ENCODE measurements around the gene USP25. TPM values are rescaled to one million over a fixed set of nuclear protein-coding genes. Genes with fewer than 3 reads are reported as not detected.

The USP25 gene
- total and polyA plus RNA-seq, 2 experiments from 2014 or later = 11.8 to 49.2 TPM

DNA sequence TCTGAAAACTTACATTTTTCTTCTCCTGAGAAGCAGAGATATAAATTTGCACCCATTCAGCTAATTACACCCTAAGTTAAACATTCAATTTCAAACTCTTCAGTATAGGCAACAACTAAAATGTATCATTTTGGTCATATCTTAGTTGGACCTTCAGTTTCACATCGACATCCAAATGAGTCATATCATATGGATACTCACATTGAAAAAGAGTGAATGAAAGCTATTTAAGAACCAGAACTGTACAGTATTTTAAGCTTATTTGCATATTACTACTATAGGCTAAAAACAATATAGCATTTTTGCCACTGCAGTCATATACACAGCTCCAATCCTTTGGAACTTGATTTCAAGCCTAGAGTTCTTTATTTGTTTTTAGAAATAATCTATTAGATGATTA lies 33.6 kb downstream of the USP25 start:
- peaks cover 100% of the 10 kb centered on the region for H3K79me2 ChIP-seq (replicated peaks; ENCODE audit: insufficient read depth)
- no peaks in the 10 kb centered on the region; the same call in 1 of the 2 replicates for H3K36me3 ChIP-seq (ENCODE audit: insufficient read depth)
- no peak overlapping the region for H3K4me2 ChIP-seq

More for the DNA sequence above, 33.6 kb downstream of the USP25 start:
- H3K4me1 ChIP-seq (ENCODE audit: insufficient read depth) = peaks cover 49% of the 10 kb centered on the region
- peaks cover under 1% of the 10 kb centered on the region; the same call in 2 of the 3 replicates for H3K9me3 Mint-ChIP-seq
- TF ChIP-seq CREB1 (CRISPR knock-in tag; IDR thresholded peaks at IDR 0.05; ENCODE audit: low read depth) = no peak
- TF ChIP-seq, protein P1, sequence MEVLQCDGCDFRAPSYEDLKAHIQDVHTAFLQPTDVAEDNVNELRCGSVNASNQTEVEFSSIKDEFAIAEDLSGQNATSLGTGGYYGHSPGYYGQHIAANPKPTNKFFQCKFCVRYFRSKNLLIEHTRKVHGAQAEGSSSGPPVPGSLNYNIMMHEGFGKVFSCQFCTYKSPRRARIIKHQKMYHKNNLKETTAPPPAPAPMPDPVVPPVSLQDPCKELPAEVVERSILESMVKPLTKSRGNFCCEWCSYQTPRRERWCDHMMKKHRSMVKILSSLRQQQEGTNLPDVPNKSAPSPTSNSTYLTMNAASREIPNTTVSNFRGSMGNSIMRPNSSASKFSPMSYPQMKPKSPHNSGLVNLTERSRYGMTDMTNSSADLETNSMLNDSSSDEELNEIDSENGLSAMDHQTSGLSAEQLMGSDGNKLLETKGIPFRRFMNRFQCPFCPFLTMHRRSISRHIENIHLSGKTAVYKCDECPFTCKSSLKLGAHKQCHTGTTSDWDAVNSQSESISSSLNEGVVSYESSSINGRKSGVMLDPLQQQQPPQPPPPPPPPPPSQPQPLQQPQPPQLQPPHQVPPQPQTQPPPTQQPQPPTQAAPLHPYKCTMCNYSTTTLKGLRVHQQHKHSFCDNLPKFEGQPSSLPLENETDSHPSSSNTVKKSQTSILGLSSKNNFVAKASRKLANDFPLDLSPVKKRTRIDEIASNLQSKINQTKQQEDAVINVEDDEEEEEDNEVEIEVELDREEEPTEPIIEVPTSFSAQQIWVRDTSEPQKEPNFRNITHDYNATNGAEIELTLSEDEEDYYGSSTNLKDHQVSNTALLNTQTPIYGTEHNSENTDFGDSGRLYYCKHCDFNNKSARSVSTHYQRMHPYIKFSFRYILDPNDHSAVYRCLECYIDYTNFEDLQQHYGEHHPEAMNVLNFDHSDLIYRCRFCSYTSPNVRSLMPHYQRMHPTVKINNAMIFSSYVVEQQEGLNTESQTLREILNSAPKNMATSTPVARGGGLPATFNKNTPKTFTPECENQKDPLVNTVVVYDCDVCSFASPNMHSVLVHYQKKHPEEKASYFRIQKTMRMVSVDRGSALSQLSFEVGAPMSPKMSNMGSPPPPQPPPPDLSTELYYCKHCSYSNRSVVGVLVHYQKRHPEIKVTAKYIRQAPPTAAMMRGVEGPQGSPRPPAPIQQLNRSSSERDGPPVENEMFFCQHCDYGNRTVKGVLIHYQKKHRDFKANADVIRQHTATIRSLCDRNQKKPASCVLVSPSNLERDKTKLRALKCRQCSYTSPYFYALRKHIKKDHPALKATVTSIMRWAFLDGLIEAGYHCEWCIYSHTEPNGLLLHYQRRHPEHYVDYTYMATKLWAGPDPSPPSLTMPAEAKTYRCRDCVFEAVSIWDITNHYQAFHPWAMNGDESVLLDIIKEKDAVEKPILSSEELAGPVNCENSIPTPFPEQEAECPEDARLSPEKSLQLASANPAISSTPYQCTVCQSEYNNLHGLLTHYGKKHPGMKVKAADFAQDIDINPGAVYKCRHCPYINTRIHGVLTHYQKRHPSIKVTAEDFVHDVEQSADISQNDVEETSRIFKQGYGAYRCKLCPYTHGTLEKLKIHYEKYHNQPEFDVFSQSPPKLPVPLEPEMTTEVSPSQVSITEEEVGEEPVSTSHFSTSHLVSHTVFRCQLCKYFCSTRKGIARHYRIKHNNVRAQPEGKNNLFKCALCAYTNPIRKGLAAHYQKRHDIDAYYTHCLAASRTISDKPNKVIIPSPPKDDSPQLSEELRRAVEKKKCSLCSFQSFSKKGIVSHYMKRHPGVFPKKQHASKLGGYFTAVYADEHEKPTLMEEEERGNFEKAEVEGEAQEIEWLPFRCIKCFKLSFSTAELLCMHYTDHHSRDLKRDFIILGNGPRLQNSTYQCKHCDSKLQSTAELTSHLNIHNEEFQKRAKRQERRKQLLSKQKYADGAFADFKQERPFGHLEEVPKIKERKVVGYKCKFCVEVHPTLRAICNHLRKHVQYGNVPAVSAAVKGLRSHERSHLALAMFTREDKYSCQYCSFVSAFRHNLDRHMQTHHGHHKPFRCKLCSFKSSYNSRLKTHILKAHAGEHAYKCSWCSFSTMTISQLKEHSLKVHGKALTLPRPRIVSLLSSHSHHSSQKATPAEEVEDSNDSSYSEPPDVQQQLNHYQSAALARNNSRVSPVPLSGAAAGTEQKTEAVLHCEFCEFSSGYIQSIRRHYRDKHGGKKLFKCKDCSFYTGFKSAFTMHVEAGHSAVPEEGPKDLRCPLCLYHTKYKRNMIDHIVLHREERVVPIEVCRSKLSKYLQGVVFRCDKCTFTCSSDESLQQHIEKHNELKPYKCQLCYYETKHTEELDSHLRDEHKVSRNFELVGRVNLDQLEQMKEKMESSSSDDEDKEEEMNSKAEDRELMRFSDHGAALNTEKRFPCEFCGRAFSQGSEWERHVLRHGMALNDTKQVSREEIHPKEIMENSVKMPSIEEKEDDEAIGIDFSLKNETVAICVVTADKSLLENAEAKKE (CRISPR knock-in tag; IDR thresholded peaks at IDR 0.05) = no peak
- no peak for TF ChIP-seq ZNF114 (CRISPR knock-in tag; IDR thresholded peaks at IDR 0.05)
- TF ChIP-seq NANOG (IDR thresholded peaks at IDR 0.05; ENCODE audit: borderline replicate concordance) = no peak
- no peak for TF ChIP-seq JUNB (IDR thresholded peaks at IDR 0.05; ENCODE audit: unreplicated experiment)
- no peak for TF ChIP-seq EZH2 (IDR thresholded peaks at IDR 0.05; ENCODE audit: low read depth, unreplicated experiment)
- TF ChIP-seq, protein P2, sequence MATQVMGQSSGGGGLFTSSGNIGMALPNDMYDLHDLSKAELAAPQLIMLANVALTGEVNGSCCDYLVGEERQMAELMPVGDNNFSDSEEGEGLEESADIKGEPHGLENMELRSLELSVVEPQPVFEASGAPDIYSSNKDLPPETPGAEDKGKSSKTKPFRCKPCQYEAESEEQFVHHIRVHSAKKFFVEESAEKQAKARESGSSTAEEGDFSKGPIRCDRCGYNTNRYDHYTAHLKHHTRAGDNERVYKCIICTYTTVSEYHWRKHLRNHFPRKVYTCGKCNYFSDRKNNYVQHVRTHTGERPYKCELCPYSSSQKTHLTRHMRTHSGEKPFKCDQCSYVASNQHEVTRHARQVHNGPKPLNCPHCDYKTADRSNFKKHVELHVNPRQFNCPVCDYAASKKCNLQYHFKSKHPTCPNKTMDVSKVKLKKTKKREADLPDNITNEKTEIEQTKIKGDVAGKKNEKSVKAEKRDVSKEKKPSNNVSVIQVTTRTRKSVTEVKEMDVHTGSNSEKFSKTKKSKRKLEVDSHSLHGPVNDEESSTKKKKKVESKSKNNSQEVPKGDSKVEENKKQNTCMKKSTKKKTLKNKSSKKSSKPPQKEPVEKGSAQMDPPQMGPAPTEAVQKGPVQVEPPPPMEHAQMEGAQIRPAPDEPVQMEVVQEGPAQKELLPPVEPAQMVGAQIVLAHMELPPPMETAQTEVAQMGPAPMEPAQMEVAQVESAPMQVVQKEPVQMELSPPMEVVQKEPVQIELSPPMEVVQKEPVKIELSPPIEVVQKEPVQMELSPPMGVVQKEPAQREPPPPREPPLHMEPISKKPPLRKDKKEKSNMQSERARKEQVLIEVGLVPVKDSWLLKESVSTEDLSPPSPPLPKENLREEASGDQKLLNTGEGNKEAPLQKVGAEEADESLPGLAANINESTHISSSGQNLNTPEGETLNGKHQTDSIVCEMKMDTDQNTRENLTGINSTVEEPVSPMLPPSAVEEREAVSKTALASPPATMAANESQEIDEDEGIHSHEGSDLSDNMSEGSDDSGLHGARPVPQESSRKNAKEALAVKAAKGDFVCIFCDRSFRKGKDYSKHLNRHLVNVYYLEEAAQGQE (IDR thresholded peaks at IDR 0.05; ENCODE audit: unreplicated experiment) = no peak
- TF ChIP-seq, protein P3, sequence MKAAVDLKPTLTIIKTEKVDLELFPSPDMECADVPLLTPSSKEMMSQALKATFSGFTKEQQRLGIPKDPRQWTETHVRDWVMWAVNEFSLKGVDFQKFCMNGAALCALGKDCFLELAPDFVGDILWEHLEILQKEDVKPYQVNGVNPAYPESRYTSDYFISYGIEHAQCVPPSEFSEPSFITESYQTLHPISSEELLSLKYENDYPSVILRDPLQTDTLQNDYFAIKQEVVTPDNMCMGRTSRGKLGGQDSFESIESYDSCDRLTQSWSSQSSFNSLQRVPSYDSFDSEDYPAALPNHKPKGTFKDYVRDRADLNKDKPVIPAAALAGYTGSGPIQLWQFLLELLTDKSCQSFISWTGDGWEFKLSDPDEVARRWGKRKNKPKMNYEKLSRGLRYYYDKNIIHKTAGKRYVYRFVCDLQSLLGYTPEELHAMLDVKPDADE (IDR thresholded peaks at IDR 0.05) = no peak
- no peak for TF ChIP-seq ZNF331 (CRISPR knock-in tag; IDR thresholded peaks at IDR 0.05; ENCODE audit: low read depth)
- no peak for TF ChIP-seq STAT1 (IDR thresholded peaks at IDR 0.05; ENCODE audit: unreplicated experiment)
- TF ChIP-seq EZH2phosphoT487 (IDR thresholded peaks at IDR 0.05; ENCODE audit: unreplicated experiment) = no peak
- TF ChIP-seq POLR2AphosphoS5 (IDR thresholded peaks at IDR 0.05; ENCODE audit: low read depth) = no peak
- TF ChIP-seq, protein P4, sequence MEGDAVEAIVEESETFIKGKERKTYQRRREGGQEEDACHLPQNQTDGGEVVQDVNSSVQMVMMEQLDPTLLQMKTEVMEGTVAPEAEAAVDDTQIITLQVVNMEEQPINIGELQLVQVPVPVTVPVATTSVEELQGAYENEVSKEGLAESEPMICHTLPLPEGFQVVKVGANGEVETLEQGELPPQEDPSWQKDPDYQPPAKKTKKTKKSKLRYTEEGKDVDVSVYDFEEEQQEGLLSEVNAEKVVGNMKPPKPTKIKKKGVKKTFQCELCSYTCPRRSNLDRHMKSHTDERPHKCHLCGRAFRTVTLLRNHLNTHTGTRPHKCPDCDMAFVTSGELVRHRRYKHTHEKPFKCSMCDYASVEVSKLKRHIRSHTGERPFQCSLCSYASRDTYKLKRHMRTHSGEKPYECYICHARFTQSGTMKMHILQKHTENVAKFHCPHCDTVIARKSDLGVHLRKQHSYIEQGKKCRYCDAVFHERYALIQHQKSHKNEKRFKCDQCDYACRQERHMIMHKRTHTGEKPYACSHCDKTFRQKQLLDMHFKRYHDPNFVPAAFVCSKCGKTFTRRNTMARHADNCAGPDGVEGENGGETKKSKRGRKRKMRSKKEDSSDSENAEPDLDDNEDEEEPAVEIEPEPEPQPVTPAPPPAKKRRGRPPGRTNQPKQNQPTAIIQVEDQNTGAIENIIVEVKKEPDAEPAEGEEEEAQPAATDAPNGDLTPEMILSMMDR (conservative IDR thresholded peaks at IDR 0.05; ENCODE audit: low read depth in 2 of 2) = no peak
- no peaks in the 10 kb centered on the region for H3K27me3 ChIP-seq (ENCODE audit: insufficient read depth)
- no peak overlapping the region for H3K4me3 Mint-ChIP-seq
- H3K4me3 ChIP-seq = no peak overlapping the region
- H3K27me3 Mint-ChIP-seq (ENCODE audit: insufficient read depth, low read depth, poor library complexity) = peaks cover under 1% of the 10 kb centered on the region
- H3K27ac ChIP-seq (ENCODE audit: low read depth) = no peak overlapping the region
- H3F3A ChIP-seq (replicated peaks; ENCODE audit: low read depth) = no peaks in the 10 kb centered on the region
- H3K36me3 Mint-ChIP-seq (ENCODE audit: low read depth) = peaks cover 6% of the 10 kb centered on the region
- no peak for ATAC-seq
- H4K20me1 ChIP-seq (replicated peaks; ENCODE audit: insufficient read depth) = peaks cover 16% of the 10 kb centered on the region; the same call in 1 of the 2 replicates
- H2AFZ ChIP-seq = no peak overlapping the region
- no peak for DNase-seq (ENCODE audit: low spot score)
- H3K9me2 ChIP-seq (ENCODE audit: insufficient read depth) = no peaks in the 10 kb centered on the region
- no peak overlapping the region; the same call in 1 of the 2 replicates for H3K27ac Mint-ChIP-seq
- peaks cover 58% of the 10 kb centered on the region for H3K4me1 Mint-ChIP-seq

Data from GM23338 (cell line).